ENCODE measurements around the gene BMPR2. TPM values are rescaled to one million over a fixed set of nuclear protein-coding genes. Genes with fewer than 3 reads are reported as not detected.

BMPR2 gene
- total RNA-seq, 4 donors from 2014 or later = 30.4 to 50.2 (median 36.5) TPM

DNA sequence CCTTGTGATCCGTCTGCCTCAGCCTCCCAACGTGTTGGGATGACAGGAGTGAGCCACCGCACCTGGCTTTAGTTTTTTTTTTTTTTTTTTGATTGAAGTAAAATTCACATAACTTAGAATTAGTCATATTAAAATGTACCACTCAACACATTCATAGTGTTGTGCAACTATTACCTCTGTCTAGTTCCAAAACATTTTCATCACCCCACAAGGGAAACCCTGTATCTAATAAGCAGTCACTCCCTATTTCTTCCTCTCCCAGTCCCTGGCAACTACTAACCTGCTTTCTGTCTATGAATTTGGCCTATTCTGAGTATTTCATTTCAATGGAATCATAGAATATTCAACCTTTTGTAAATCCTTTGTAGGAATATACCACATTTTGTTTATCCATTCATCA is 134.8 kb downstream of the BMPR2 start:
- WGBS, 2 donors = 54 to 56% methylated on average over 3 of the region's 3 CpGs
- no peak for DNase-seq (ENCODE audit: low spot score in 2 of 2)
- no peak overlapping the region for H3K4me3 ChIP-seq (ENCODE audit: low read depth, poor library complexity, severe bottlenecking)
- TF ChIP-seq, protein P1, sequence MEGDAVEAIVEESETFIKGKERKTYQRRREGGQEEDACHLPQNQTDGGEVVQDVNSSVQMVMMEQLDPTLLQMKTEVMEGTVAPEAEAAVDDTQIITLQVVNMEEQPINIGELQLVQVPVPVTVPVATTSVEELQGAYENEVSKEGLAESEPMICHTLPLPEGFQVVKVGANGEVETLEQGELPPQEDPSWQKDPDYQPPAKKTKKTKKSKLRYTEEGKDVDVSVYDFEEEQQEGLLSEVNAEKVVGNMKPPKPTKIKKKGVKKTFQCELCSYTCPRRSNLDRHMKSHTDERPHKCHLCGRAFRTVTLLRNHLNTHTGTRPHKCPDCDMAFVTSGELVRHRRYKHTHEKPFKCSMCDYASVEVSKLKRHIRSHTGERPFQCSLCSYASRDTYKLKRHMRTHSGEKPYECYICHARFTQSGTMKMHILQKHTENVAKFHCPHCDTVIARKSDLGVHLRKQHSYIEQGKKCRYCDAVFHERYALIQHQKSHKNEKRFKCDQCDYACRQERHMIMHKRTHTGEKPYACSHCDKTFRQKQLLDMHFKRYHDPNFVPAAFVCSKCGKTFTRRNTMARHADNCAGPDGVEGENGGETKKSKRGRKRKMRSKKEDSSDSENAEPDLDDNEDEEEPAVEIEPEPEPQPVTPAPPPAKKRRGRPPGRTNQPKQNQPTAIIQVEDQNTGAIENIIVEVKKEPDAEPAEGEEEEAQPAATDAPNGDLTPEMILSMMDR (IDR thresholded peaks at IDR 0.05) = no peak
- no peak for TF ChIP-seq POLR2A (IDR thresholded peaks at IDR 0.05)
- intact Hi-C loops (cut with DNase I; ENCODE audit: low total_unique reads) = no loop called here

DNA sequence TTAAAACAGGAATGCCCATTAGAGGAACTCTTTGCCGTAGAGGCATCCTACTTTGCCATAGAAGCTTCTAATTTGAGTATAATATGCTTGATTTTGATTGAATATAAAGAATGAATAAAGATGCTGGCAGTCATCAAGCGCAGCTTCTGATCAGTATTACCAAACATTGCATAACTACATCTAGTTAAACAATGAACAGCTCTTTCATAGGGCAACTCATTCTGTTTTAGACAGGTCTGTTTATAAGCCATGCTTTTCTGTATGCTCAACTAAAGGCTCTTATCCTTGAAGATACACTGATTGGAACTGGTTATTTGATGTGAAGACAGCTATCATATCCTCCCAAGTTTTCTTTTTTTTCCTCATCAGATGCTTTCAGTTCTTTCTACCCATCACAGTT is 136.0 kb downstream of the BMPR2 start:
- 93 to 94% methylated on average over 2 of the region's 2 CpGs for WGBS, 2 donors
- DNase-seq (ENCODE audit: low spot score in 2 of 2) = no peak
- intact Hi-C loops (cut with DNase I; ENCODE audit: low total_unique reads) = no loop called here
- no peak for TF ChIP-seq POLR2A (IDR thresholded peaks at IDR 0.05)
- TF ChIP-seq, protein P1 (IDR thresholded peaks at IDR 0.05) = no peak
- no peak overlapping the region for H3K4me3 ChIP-seq (ENCODE audit: low read depth, poor library complexity, severe bottlenecking)

DNA sequence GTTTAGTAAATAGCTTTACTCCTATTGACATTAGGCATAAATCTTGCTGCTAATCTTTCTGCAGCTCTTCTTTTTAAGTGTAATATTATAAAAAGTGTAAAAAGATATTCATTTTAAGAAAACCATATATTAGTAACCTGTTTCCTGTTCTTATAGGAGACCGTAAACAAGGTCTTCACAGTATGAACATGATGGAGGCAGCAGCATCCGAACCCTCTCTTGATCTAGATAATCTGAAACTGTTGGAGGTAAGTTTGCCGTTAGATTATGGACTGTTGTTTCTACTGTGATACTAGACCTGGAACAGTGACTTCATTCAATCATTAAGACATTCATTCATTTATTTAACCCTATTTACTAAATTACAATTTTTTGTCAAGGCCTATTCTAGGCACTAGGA is 138.6 kb downstream of the BMPR2 start:
- DNase-seq (ENCODE audit: low spot score in 2 of 2) = no peak
- no peak for TF ChIP-seq POLR2A (IDR thresholded peaks at IDR 0.05)
- TF ChIP-seq, protein P1 (IDR thresholded peaks at IDR 0.05) = no peak
- intact Hi-C loops (cut with DNase I; ENCODE audit: low total_unique reads) = no loop called here
- no peak overlapping the region for H3K4me3 ChIP-seq (ENCODE audit: low read depth, poor library complexity, severe bottlenecking)
- 93 to 98% methylated on average over 3 of the region's 3 CpGs for WGBS, 2 donors

DNA sequence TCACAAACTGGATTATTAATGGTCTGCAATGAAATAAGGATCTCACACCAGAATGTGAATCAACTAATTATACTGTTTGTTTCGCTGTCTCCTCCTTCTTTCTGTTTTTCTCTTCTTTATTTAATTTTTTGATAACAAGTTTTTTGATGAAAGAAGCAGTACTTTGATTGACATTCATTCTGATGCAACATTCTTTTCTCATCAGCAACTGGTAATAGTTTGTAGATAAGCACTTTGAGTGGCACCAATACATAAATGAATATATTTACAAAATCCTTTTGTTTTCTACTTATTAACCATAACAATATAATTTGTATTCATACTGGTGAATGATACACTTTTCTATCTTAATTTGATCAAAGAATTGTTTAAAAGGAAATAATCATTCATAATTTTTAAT is 143.3 kb downstream of the BMPR2 start:
- TF ChIP-seq, protein P1 (IDR thresholded peaks at IDR 0.05) = no peak
- TF ChIP-seq POLR2A (IDR thresholded peaks at IDR 0.05) = no peak
- intact Hi-C loops (cut with DNase I; ENCODE audit: low total_unique reads) = no loop called here
- H3K4me3 ChIP-seq (ENCODE audit: low read depth, poor library complexity, severe bottlenecking) = no peak overlapping the region
- no peak for DNase-seq (ENCODE audit: low spot score in 2 of 2)
- 92 to 94% methylated on average over 1 of the region's 1 CpG for WGBS, 2 donors

DNA sequence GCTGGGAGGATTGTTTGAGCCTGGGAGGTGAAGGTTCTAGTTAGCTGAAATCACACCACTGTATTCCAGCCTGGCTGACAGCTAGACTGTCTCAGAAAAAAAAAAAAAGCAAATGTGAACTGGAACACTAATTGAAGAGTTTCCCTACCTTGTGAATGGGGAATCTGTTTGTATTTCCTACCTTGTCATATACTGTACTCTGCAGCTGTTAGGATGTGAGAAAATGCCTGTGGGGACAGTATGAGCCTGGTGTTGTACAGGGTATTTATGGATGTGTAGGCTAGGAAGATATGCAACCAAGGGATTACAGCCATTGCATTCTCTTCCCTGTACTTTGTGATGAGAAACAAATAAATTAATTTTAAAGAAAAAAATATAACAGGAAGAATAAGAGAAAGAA is 145.3 kb downstream of the BMPR2 start:
- no peak for DNase-seq (ENCODE audit: low spot score in 2 of 2)
- H3K4me3 ChIP-seq (ENCODE audit: low read depth, poor library complexity, severe bottlenecking) = no peak overlapping the region
- intact Hi-C loops (cut with DNase I; ENCODE audit: low total_unique reads) = no loop called here
- no peak for TF ChIP-seq POLR2A (IDR thresholded peaks at IDR 0.05)
- TF ChIP-seq, protein P1 (IDR thresholded peaks at IDR 0.05) = no peak

DNA sequence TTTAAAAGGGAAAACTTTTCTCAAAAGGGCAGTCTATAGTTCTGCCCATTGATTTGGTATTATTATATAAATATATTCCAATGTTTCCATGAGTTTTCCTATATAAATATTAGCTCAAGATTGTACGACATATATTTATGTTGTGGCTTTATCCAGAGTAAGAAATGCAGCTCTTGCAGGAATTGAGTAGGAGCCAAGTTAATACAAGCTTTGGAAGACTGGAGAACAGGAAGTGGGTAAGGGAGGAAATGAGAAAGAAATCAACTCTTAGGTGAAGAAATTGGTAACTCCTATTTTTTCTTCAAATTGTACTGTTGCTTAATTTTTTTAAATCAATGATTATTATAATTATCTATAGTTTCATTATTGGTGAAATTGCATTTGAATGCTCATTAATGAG is 153.3 kb downstream of the BMPR2 start:
- 56 to 68% methylated on average over 1 of the region's 1 CpG for WGBS, 2 donors
- intact Hi-C loops (cut with DNase I; ENCODE audit: low total_unique reads) = no loop called here
- DNase-seq (ENCODE audit: low spot score in 2 of 2) = no peak
- no peak overlapping the region for H3K4me3 ChIP-seq (ENCODE audit: low read depth, poor library complexity, severe bottlenecking)
- TF ChIP-seq, protein P1 (IDR thresholded peaks at IDR 0.05) = no peak
- no peak for TF ChIP-seq POLR2A (IDR thresholded peaks at IDR 0.05)

Measured in lower leg skin (tissue), 4 donors.